ENCODE measurements around the gene DLD. TPM values are rescaled to one million over a fixed set of nuclear protein-coding genes. Genes with fewer than 3 reads are reported as not detected.

The DLD gene
- total and polyA plus RNA-seq, 5 donors from 2014 or later, result 44.3 to 81.8 (median 51.6) TPM

GRCh38 chr7:107939573-107940489 is 48.8 kb downstream of the DLD start:
- Histone ChIP-seq H3K9me3 (ENCODE audit: control insufficient read depth in 2 of 2, low read length in 2 of 2) (no peaks in the 10 kb centered on the region), H3K4me1 (ENCODE audit: control insufficient read depth, insufficient read depth, low read length, poor library complexity, severe bottlenecking) (no peaks in the 10 kb centered on the region), H3K27me3 (ENCODE audit: control insufficient read depth, insufficient read depth, low read length) (no peaks in the 10 kb centered on the region), H3K4me3 (ENCODE audit: low read depth, low read length) (no peak overlapping the region), H3K27ac (ENCODE audit: insufficient read depth, low read length, poor library complexity, severe bottlenecking) (no peak overlapping the region), H3K36me3 (ENCODE audit: control insufficient read depth, insufficient read depth, low read length) (peaks cover 6% of the 10 kb centered on the region)
- Mint-ChIP-seq H3K27ac (no peak overlapping the region), H3K4me3 (no peak overlapping the region), H3K27me3 (no peaks in the 10 kb centered on the region), H3K36me3 (peaks cover 14% of the 10 kb centered on the region), H3K4me1 (no peaks in the 10 kb centered on the region), H3K9me3 (no peaks in the 10 kb centered on the region)
- no peak for ATAC-seq (ENCODE audit: low read depth in 2 of 2)
- no peak for DNase-seq

DNA sequence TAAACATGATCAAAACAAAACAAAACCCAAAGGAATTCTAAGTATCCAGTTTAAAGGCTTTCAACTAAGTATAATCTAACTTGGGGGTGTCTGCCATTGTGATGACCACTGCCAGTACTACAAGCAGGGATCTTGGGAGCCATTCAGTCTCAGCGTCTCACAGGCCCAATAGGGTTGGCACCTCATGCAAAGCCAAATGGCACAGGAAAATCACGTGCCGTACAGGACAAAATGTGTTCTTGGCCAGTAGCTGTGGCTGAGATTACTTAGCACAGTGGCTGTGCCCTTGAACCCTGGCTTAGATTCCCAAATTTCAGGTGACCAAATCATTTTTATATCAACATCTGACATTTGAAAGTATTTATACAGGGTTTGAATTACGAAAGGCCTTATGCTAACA is 50.0 kb downstream of the DLD start:
- DNase-seq, result no peak
- peaks cover 14% of the 10 kb centered on the region for H3K36me3 Mint-ChIP-seq
- no peaks in the 10 kb centered on the region for H3K9me3 ChIP-seq (ENCODE audit: control insufficient read depth in 2 of 2, low read length in 2 of 2)
- no peaks in the 10 kb centered on the region for H3K9me3 Mint-ChIP-seq
- H3K27me3 ChIP-seq (ENCODE audit: control insufficient read depth, insufficient read depth, low read length), result no peaks in the 10 kb centered on the region
- no peak for ATAC-seq (ENCODE audit: low read depth in 2 of 2)
- no peak overlapping the region for H3K4me3 ChIP-seq (ENCODE audit: low read depth, low read length)
- H3K27me3 Mint-ChIP-seq, result no peaks in the 10 kb centered on the region
- no peaks in the 10 kb centered on the region for H3K4me1 ChIP-seq (ENCODE audit: control insufficient read depth, insufficient read depth, low read length, poor library complexity, severe bottlenecking)
- H3K4me1 Mint-ChIP-seq, result no peaks in the 10 kb centered on the region
- H3K36me3 ChIP-seq (ENCODE audit: control insufficient read depth, insufficient read depth, low read length), result peaks cover 6% of the 10 kb centered on the region
- no peak overlapping the region for H3K4me3 Mint-ChIP-seq
- H3K27ac Mint-ChIP-seq, result no peak overlapping the region
- H3K27ac ChIP-seq (ENCODE audit: insufficient read depth, low read length, poor library complexity, severe bottlenecking), result no peak overlapping the region

- H3K27me3 Mint-ChIP-seq, result no peaks in the 10 kb centered on the region
- H3K4me1 Mint-ChIP-seq, result no peaks in the 10 kb centered on the region
- H3K4me3 ChIP-seq (ENCODE audit: low read depth, low read length), result no peak overlapping the region
- H3K4me1 ChIP-seq (ENCODE audit: control insufficient read depth, insufficient read depth, low read length, poor library complexity, severe bottlenecking), result no peaks in the 10 kb centered on the region
- H3K27me3 ChIP-seq (ENCODE audit: control insufficient read depth, insufficient read depth, low read length), result no peaks in the 10 kb centered on the region
- DNase-seq (no peak), ATAC-seq (ENCODE audit: low read depth in 2 of 2) (no peak)
- H3K27ac Mint-ChIP-seq, result no peak overlapping the region
- no peaks in the 10 kb centered on the region for H3K9me3 Mint-ChIP-seq
- H3K36me3 Mint-ChIP-seq, result peaks cover 14% of the 10 kb centered on the region
- no peak overlapping the region for H3K27ac ChIP-seq (ENCODE audit: insufficient read depth, low read length, poor library complexity, severe bottlenecking)
- H3K9me3 ChIP-seq (ENCODE audit: control insufficient read depth in 2 of 2, low read length in 2 of 2), result no peaks in the 10 kb centered on the region
- peaks cover 6% of the 10 kb centered on the region for H3K36me3 ChIP-seq (ENCODE audit: control insufficient read depth, insufficient read depth, low read length)
- no peak overlapping the region for H3K4me3 Mint-ChIP-seq
These were observed 52.0 kb downstream of the DLD start for GRCh38 chr7:107943018-107943417.

- Mint-ChIP-seq H3K4me3 (no peak overlapping the region), H3K27ac (no peak overlapping the region), H3K27me3 (no peaks in the 10 kb centered on the region), H3K9me3 (no peaks in the 10 kb centered on the region), H3K36me3 (peaks cover 13% of the 10 kb centered on the region), H3K4me1 (no peaks in the 10 kb centered on the region)
- Histone ChIP-seq H3K27ac (ENCODE audit: insufficient read depth, low read length, poor library complexity, severe bottlenecking) (no peak overlapping the region), H3K36me3 (ENCODE audit: control insufficient read depth, insufficient read depth, low read length) (peaks cover 6% of the 10 kb centered on the region), H3K27me3 (ENCODE audit: control insufficient read depth, insufficient read depth, low read length) (no peaks in the 10 kb centered on the region), H3K9me3 (ENCODE audit: control insufficient read depth in 2 of 2, low read length in 2 of 2) (no peaks in the 10 kb centered on the region), H3K4me3 (ENCODE audit: low read depth, low read length) (no peak overlapping the region), H3K4me1 (ENCODE audit: control insufficient read depth, insufficient read depth, low read length, poor library complexity, severe bottlenecking) (no peaks in the 10 kb centered on the region)
- ATAC-seq (ENCODE audit: low read depth in 2 of 2) (no peak), DNase-seq (no peak)
These were observed 53.6 kb downstream of the DLD start for GRCh38 chr7:107944411-107945169.

GRCh38 chr7:107945332-107945731 is 54.3 kb downstream of the DLD start:
- Mint-ChIP-seq H3K27me3 (no peaks in the 10 kb centered on the region), H3K4me3 (no peak overlapping the region), H3K36me3 (peaks cover 5% of the 10 kb centered on the region), H3K4me1 (no peaks in the 10 kb centered on the region), H3K9me3 (no peaks in the 10 kb centered on the region), H3K27ac (no peak overlapping the region)
- Histone ChIP-seq H3K9me3 (ENCODE audit: control insufficient read depth in 2 of 2, low read length in 2 of 2) (no peaks in the 10 kb centered on the region), H3K36me3 (ENCODE audit: control insufficient read depth, insufficient read depth, low read length) (peaks cover 1% of the 10 kb centered on the region), H3K4me3 (ENCODE audit: low read depth, low read length) (no peak overlapping the region), H3K4me1 (ENCODE audit: control insufficient read depth, insufficient read depth, low read length, poor library complexity, severe bottlenecking) (no peaks in the 10 kb centered on the region), H3K27me3 (ENCODE audit: control insufficient read depth, insufficient read depth, low read length) (no peaks in the 10 kb centered on the region), H3K27ac (ENCODE audit: insufficient read depth, low read length, poor library complexity, severe bottlenecking) (no peak overlapping the region)
- no peak for DNase-seq
- no peak for ATAC-seq (ENCODE audit: low read depth in 2 of 2)

GRCh38 chr7:107946451-107946850 is 55.5 kb downstream of the DLD start:
- H3K4me3 Mint-ChIP-seq, result no peak overlapping the region
- no peak for DNase-seq
- H3K27me3 ChIP-seq (ENCODE audit: control insufficient read depth, insufficient read depth, low read length), result no peaks in the 10 kb centered on the region
- no peaks in the 10 kb centered on the region for H3K4me1 Mint-ChIP-seq
- no peaks in the 10 kb centered on the region for H3K9me3 Mint-ChIP-seq
- H3K4me3 ChIP-seq (ENCODE audit: low read depth, low read length), result no peak overlapping the region
- H3K27ac Mint-ChIP-seq, result no peak overlapping the region
- no peak overlapping the region for H3K27ac ChIP-seq (ENCODE audit: insufficient read depth, low read length, poor library complexity, severe bottlenecking)
- ATAC-seq (ENCODE audit: low read depth in 2 of 2), result no peak
- H3K36me3 Mint-ChIP-seq, result no peaks in the 10 kb centered on the region
- no peaks in the 10 kb centered on the region for H3K36me3 ChIP-seq (ENCODE audit: control insufficient read depth, insufficient read depth, low read length)
- no peaks in the 10 kb centered on the region for H3K4me1 ChIP-seq (ENCODE audit: control insufficient read depth, insufficient read depth, low read length, poor library complexity, severe bottlenecking)
- no peaks in the 10 kb centered on the region for H3K27me3 Mint-ChIP-seq
- no peaks in the 10 kb centered on the region for H3K9me3 ChIP-seq (ENCODE audit: control insufficient read depth in 2 of 2, low read length in 2 of 2)

- Histone ChIP-seq H3K9me3 (ENCODE audit: control insufficient read depth in 2 of 2, low read length in 2 of 2) (no peaks in the 10 kb centered on the region), H3K27ac (ENCODE audit: insufficient read depth, low read length, poor library complexity, severe bottlenecking) (no peak overlapping the region), H3K36me3 (ENCODE audit: control insufficient read depth, insufficient read depth, low read length) (no peaks in the 10 kb centered on the region), H3K4me1 (ENCODE audit: control insufficient read depth, insufficient read depth, low read length, poor library complexity, severe bottlenecking) (no peaks in the 10 kb centered on the region), H3K4me3 (ENCODE audit: low read depth, low read length) (no peak overlapping the region), H3K27me3 (ENCODE audit: control insufficient read depth, insufficient read depth, low read length) (no peaks in the 10 kb centered on the region)
- Mint-ChIP-seq H3K4me1 (no peaks in the 10 kb centered on the region), H3K36me3 (no peaks in the 10 kb centered on the region), H3K4me3 (no peak overlapping the region), H3K9me3 (no peaks in the 10 kb centered on the region), H3K27ac (no peak overlapping the region), H3K27me3 (no peaks in the 10 kb centered on the region)
- DNase-seq (no peak), ATAC-seq (ENCODE audit: low read depth in 2 of 2) (no peak)
These were observed 55.9 kb downstream of the DLD start for GRCh38 chr7:107946881-107947280.
